ENCODE results near the gene GSS.

The GSS gene

GRCh38 chr20:34955231-34956040 lies at the start of gene GSS, which contains the start of gene MYH7B:
Gene GSS, minus strand, starts transcription at chr20:34955806. Its CDS starts 3,954 bp downstream, at chr20:34951852.
Gene MYH7B, plus strand, starts transcription at chr20:34955868. Its CDS starts 22,138 bp downstream, at chr20:34978006.
- peak within 1 kb of the TSS; percentile 51 to 67 (median 57) for H3K4me3 ChIP-seq
- peak within 1 kb of the TSS; percentile 60 to 98 (median 89) for H3K27ac ChIP-seq

- Histone ChIP-seq H3K4me3 (no peak overlapping the region), H3K27ac (no peak overlapping the region)
Measured at GRCh38 chr20:35004749-35005462, 49.3 kb upstream of the GSS start.

DNA sequence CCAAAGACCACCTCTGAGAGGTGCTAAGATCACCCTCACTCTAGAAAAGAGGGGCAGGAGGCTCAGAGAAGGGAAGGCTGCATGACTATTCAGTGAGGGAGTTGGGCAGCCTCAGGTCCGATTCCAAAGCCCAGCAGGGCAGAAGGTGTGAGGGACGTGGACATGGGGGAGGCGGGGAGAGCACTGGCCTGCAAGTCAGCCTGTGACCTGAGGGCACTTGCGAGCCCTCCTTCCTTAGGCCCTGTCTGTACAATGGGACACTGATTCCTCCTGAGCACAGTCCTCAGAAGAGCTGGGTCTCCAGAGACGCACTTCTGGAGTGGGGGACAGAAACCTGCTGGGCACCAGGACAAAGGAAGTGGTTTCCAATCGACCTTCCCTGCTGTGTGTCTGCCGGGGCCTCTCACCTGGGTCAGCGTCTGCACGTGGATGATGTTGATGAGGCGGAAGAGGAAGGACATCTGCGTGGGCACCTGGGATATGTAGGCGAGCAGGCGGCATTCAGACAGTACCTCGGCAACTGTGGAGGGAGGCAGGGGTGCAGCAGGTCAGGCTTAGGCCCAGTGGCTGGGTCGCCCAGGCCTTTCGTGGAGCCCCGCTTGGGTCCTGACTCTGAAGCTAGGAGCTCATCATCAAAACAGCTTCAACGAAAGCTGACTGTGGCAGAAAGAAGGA lies 48.6 kb upstream of the GSS start:
- Histone ChIP-seq H3K4me3 (no peak overlapping the region), H3K27ac (no peak overlapping the region)

GRCh38 chr20:35003211-35004031 lies 47.8 kb upstream of the GSS start:
- Histone ChIP-seq H3K4me3 (no peak overlapping the region), H3K27ac (no peak overlapping the region)

DNA sequence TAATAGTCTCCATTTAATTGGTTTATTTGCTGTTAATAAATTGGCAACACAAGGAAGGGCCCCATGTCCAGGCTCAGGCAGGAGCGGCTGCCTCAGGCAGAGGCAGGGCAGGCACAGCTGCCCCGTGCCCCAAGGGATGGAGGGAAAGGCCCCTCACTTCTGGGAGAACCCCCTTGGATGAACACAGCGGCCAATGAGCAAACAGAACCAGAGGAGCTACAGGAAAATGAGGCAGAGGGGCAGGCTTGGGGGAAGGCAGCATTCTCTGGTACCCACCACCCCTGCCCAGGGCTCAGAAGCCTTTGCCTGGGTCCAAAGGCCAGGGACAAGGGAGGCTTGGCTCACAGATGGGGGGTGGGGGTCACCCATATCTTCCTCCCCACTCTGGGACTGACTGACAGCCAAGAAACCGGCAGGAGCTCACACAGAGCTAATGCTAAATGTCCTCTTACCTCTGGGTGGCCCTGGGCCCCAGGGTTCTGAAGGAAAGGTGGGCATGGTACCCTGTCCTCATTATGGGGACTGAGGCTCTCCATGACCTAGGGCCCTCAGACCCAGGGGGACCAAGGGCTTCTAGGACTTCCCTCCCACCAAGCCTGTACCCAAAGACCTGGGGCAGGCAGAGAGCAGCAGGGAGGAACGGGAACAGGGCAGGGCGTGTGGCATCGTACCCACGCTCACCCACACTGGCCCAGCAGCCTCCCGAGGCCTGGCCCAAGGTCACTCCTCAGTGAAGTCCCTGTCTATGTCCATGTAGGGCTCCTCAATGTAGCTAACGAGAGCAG lies 47.0 kb upstream of the GSS start:
- Histone ChIP-seq H3K27ac (no peak overlapping the region), H3K4me3 (no peak overlapping the region)

DNA sequence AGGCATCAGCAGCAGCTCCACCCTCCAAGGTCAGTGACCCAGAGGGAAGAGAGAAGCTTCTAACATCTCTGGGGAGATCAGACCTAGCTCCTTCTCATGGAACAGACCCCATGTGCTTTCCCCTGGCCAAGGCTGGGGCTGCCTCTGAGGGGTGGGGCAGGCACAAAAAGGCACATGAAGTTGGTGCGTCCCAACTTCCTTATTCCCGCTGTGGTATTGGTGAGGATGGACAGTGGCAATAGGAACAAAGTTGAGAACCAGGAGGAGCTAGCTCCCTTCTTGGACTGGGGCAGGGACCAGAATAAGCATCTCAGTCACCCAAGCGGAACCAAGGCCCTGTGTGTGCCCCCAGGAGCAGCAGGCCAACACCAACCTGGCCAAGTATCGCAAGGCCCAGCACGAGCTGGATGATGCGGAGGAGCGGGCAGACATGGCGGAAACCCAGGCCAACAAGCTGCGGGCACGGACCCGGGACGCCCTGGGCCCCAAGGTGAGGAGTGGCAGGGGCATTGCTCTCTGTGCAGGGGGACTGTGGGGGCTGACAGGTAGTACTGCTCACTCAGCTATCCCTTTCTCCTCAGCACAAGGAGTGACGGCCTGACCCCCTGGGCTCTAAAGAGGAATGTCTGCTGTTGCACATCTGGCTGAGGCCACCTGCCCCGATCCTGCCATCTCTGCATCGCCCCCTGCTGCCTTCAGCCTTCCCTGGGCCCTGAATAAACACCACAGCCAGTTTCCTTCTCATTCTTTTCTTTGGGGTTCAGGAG lies 46.2 kb upstream of the GSS start:
- Histone ChIP-seq H3K4me3 (no peak overlapping the region), H3K27ac (no peak overlapping the region)

DNA sequence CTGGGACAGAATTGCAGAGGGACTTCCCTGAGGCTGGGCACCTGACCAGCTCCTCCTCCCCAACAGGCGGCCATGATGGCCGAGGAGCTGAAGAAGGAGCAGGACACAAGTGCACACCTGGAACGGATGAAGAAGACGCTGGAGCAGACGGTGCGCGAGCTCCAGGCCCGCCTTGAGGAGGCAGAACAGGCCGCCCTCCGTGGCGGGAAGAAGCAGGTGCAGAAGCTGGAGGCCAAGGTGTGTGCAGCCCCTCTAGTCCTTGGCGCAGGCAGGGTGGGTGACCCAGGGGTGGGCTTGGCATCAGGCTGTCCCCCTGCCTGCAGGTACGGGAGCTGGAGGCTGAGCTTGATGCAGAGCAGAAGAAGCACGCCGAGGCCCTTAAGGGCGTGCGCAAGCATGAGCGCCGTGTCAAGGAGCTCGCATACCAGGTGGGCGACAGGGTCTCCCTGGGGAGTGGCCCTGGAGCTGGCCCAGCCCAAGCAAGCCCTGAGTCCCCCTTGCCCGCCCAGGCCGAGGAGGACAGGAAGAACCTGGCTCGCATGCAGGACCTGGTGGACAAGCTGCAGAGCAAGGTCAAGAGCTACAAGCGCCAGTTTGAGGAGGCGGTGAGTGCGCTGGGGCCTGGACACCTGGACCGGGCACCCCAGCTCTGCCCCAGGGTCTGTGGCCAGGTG lies 45.5 kb upstream of the GSS start:
- no peak overlapping the region for H3K4me3 ChIP-seq
- H3K27ac ChIP-seq = no peak overlapping the region

DNA sequence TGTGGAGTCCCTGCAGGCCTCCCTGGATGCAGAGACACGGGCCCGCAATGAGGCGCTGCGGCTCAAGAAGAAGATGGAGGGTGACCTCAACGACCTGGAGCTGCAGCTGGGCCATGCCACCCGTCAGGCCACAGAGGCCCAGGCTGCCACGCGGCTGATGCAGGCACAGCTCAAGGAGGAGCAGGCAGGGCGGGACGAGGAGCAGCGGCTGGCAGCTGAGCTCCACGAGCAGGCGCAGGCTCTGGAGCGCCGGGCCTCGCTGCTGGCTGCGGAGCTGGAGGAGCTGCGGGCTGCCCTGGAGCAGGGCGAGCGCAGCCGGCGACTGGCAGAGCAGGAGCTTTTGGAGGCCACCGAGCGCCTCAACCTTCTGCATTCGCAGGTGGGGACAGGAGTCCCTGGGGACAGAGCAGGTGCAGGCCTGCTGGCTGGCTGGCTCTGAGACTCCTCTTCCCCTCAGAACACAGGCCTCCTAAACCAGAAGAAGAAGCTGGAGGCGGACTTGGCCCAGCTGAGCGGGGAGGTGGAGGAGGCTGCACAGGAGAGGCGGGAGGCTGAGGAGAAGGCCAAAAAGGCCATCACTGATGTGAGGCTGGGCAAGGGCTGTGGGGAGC lies 44.8 kb upstream of the GSS start:
- H3K4me3 ChIP-seq = no peak overlapping the region
- H3K27ac ChIP-seq = no peak overlapping the region

GRCh38 chr20:34999782-35000181 lies 44.2 kb upstream of the GSS start:
- no peak overlapping the region for H3K27ac ChIP-seq
- no peak overlapping the region for H3K4me3 ChIP-seq

- no peak overlapping the region for H3K27ac ChIP-seq
- H3K4me3 ChIP-seq = no peak overlapping the region
Measured at GRCh38 chr20:34999021-34999451, 43.4 kb upstream of the GSS start.

GRCh38 chr20:34998331-34998950 lies 42.8 kb upstream of the GSS start:
- Histone ChIP-seq H3K4me3 (no peak overlapping the region), H3K27ac (no peak overlapping the region)

GRCh38 chr20:34997774-34998173 lies 42.2 kb upstream of the GSS start:
- H3K27ac ChIP-seq = no peak overlapping the region
- H3K4me3 ChIP-seq = no peak overlapping the region

DNA sequence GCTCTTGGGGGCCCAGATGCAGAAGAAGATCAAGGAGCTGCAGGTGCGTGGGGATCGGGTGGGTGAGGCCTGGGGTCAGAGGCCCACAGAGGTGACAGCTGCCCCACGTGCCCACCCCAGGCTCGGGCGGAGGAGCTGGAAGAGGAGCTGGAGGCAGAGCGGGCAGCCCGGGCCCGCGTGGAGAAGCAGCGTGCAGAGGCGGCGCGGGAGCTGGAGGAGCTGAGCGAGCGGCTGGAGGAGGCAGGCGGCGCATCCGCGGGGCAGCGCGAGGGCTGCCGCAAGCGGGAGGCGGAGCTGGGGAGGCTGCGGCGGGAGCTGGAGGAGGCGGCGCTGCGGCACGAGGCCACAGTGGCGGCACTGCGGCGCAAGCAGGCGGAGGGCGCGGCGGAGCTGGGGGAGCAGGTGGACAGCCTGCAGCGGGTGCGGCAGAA lies 41.5 kb upstream of the GSS start:
- H3K27ac ChIP-seq = no peak overlapping the region

GRCh38 chr20:34996243-34997028 lies 40.8 kb upstream of the GSS start:
- no peak overlapping the region for H3K4me3 ChIP-seq
- H3K27ac ChIP-seq = no peak overlapping the region

More for the DNA sequence above, 41.5 kb upstream of the GSS start:
- H3K4me3 ChIP-seq = no peak overlapping the region

- no peak overlapping the region for H3K27ac ChIP-seq
- H3K4me3 ChIP-seq = no peak overlapping the region
Measured at GRCh38 chr20:34995696-34996095, 40.1 kb upstream of the GSS start.

DNA sequence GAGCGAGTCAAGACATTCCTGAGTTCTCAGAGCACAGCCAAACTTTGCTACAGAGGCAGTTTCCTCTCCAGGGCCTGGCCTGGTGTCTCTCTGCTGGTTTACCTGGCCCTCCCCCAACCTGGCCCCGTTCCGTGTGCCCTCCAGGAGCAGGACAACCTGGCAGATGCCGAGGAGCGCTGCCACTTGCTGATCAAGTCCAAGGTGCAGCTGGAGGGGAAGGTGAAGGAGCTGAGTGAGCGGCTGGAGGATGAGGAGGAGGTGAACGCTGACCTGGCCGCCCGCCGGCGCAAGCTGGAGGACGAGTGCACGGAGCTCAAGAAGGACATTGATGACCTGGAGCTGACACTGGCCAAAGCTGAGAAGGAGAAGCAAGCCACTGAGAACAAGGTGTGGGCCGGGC lies 39.6 kb upstream of the GSS start:
- Histone ChIP-seq H3K4me3 (no peak overlapping the region), H3K27ac (no peak overlapping the region)

Measured in skin epidermis (tissue), 12 donors.